Cerebellar cortex (tissue), 1 donor: ENCODE results near the gene ANKRD17.

Experiments used
- DNase-seq: peaks from one replicate; pipeline ENCODE4 v3.0.0-alpha.2; 2015; ENCODE audit warnings: low spot score

ANKRD17 gene

DNA sequence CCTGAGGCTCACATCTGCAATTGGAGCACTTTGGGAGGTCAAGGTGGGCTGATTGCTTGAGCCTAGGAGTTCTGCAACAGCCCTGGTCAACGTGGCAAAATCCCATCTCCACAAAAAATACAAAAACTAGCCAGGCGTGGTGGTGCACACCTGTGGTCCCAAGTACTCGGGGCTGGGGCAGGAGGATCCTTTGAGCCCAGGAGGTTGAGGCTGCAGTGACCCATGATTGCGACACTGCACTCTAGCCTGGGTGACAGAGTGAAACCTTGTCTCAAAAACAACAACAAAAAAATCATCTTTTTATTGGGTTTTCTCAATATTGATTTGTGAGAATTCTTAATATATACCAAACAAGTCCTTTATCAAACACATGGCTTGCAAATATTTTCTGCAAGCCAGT lies 64.9 kb downstream of the ANKRD17 start:
- DNase-seq = no peak

DNA sequence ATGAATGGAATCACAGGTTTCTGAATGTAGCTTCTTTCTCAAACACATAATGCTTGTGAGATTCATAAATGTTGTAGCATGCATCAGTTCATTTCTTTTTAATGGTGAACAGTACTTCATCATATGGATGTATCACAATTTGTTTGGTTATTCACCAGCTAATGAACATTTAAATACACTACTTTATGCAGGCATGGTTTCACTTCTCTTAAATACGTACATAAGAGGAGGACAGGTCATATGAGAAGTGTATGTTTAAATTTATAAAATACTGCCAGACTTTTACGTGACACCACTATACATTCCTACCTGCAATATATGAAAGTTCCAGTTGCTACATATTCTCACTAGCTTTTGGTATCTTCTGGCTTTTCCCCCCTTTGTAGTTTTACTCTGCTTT lies 65.4 kb downstream of the ANKRD17 start:
- DNase-seq = no peak

DNA sequence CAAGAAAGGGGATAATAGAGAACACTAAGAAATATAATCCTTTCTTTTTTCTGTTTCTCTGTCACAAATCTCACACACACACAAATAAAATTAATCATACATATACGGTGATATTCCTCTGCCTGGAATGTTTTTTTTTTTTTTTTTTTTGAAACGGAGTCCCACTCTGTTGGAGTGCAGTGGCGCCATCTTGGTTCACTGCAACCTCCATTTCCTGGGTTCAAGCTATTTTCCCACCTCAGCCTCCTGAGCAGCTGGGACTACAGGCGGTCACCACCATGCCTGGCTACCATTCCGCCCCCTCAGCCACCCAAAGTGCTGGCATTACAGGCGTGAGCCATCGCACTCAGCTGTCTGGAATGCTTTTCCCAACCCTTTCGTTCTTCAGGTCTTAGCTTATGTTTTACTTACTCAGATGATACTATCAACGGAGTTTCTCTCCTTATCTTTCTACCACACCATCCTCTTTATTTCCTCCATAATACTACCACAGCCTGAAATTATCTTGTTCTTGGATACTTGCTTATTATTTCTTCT lies 69.3 kb downstream of the ANKRD17 start:
- no peak for DNase-seq

DNA sequence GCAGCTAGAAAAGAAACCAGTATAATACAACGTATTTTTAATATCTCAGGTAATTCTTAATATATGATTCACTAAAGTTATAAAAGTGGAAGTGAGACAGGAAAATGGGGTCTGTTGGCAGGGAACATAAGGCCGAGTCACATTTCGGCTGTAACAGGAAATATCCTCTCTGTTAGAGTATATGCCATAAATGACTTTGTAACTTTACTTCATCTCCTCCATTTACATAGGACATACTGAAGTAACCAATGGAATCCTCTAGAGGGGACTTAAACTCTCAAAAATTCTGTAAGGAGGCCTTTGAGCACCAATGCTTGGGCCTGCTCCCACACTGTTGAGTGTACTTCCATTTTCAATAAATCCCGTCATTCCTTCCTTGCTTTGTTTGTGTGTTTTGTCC lies 71.3 kb downstream of the ANKRD17 start:
- no peak for DNase-seq

DNA sequence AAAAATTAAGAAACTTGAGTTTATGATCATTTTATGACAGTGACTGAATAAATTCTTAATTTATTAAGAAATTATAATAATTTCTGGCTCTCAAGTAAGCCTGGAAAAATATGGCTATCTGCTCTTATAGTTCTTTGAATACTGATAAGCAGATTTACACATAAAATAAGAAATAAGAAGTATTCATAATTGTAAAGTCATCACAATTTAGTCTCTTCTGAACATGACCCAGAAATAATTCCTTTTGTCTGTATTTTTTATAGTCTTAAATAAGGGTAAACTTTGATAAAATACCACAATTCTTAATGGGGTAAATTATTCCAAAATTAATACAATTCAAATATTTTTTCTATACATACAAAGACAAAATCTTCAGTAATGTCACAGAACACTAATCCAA lies 72.7 kb downstream of the ANKRD17 start:
- no peak for DNase-seq

DNA sequence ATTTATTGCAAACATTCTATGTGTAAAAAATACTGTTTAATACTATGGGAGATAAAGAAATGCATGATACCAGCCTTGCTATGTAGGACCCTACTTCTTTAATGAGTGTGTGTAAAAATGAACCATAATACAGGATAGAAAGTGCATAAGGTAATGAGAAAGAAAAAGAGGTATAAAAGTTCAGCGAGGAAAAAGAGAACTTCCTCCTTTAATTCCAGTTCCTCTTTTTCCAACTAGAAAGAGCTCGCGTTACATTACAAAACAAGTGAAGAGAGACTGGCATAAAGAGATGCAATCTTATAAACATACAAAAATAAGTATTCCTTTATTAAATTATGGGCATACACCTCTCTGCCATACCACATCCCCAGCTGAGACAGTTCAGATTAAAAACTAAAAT lies 77.4 kb downstream of the ANKRD17 start:
- no peak for DNase-seq

DNA sequence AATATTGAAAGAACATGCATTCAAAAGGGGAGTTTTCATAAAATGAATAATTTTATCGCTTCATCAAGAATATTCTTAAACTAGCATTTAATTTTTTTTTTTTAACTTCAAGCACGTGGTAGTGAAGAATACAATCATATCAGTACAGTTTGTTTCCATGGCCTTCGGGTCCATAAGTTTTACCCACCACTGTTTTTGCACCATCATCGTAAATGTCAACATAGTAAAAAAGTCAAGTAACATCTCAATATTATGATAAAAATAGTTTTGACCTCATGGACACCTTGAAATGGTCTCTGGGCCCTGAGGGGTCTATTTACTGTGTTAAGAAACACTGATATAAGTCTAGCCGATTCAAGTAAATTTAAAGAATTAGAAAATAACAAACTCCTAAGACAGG lies 80.2 kb downstream of the ANKRD17 start:
- no peak for DNase-seq

DNA sequence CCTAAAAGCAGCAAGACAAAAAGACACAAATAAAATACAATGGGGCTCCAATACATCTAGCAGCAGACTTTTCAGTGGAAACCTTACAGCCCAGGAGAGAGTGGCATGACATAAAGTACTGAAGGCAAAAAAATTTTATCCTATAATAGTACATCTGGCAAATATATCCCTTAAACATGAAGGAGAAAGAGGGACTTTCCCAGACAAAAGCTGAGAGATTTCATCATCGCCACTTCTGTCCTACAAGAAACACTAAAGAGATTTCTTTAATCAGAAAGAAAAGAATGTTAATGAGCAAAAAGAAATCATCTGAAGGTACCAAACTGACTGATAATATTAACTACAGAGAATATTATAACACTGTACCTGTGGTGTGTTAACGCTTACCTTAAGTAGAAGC lies 86.4 kb downstream of the ANKRD17 start:
- no peak for DNase-seq

DNA sequence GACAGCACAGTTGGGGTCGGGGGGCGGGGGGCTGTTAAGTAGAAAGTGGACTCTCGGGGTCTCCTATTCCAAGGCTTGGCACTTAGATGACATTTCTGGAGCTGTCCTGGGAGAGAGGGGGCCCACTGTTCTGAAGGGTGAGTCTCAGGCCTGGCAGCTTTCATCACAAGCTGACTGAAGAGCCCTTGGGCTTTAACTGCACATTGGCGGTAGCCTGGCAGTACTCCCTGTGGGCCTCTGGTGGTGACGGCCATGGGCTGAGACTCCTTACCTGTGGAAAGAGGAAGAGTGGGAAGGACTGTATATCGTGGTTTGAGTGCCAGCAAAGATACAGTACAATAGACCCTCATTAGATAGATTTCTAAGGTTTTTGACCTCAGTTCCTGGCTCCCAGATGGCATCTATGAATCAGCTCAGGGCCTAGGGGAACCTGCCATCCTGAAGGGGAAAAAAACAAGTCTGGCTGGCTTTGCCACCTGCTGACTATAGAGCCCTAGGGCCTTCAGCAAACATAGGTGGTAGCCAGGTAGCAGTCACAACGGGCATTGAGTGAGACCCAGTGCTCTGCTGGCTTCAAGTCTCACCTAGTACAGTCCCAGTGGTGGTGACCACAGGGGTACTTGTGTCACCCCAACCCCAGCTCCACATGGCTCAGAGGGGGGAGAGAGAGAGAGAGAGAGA lies 87.9 kb downstream of the ANKRD17 start:
- DNase-seq = no peak

DNA sequence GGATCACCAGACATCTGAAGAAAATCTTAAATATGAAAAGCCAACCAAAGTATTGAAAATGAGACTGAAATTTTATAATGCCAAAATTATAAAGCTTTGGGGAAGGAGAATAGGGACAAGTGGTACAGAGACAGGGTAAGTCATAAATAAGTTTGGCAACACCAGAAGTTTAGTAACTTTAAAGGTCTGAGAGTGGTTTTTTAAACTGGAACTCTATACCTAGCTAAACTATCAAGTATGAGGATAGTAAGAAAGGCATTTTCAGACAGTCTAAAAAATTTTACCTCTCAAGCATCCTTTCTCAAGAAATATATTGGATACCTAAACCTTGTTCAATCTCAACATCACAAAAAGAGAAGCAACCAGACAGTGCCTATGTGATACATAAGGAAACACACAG lies 92.4 kb downstream of the ANKRD17 start:
- DNase-seq = no peak

DNA sequence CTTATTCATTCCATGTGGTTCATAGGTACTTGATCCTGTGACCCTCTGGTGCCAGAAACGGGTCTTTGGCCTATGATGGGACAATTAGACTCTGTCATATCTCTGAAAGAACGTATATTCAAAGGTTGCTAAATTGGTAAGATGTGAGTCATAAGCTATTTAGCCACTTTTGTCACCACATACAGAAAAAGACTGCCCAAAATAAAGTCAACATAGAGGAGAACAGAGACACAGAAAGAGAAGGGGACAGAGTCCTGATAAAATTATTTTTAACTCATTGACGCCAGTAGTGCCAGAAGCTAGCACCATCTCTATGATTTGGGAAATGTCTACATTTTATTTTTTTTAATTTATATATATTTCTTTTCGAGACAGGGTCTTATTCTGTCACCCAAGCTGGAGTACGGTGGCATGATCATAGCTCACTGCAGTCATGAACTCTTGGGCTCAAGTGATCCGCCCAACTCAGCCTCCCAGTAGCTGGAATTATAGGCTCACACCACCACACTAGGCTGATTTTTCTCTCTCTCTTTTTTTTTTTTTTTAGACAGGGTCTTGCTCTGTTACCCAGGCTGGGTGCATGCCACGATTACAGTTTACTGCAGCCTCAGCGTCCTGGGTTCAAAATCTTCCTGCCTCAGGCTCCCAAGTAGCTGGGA lies 96.9 kb downstream of the ANKRD17 start:
- no peak for DNase-seq

DNA sequence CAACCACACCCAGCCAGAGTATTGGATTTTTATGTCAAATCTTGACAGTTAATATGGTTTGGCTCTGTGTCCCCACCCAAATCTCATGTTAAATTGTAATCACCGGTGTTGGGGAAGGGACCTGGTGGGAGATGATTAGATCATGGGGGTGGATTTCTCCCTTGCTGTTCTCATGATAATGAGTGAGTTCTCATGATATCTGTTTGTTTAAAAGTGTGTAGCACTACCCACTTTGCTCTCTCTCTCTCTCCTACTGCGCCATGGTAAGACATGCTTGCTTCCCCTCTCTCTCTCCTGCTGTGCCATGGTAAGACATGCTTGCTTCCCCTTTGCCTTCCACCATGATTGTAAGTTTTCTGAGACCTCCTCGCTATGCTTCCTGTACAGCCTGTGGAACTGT lies 102.2 kb downstream of the ANKRD17 start:
- DNase-seq = no peak

DNA sequence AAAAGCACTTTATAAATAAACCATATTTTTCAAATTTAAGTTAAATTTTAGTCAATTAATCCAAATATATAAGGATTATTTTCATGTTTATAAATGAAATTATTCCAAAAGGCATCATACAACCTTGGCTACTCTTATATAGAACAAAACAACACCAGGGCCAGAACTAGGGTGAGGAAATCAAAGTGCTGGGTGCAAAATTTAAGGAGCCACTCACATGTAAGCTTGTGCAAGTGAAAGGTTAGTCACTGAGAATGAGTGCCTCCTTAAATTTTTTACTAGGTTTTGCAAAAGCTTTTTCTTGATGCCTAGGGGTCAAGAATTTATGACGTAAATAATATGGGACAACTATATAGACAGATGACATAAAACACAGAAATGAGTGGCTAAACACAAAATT lies 105.7 kb downstream of the ANKRD17 start:
- no peak for DNase-seq

DNA sequence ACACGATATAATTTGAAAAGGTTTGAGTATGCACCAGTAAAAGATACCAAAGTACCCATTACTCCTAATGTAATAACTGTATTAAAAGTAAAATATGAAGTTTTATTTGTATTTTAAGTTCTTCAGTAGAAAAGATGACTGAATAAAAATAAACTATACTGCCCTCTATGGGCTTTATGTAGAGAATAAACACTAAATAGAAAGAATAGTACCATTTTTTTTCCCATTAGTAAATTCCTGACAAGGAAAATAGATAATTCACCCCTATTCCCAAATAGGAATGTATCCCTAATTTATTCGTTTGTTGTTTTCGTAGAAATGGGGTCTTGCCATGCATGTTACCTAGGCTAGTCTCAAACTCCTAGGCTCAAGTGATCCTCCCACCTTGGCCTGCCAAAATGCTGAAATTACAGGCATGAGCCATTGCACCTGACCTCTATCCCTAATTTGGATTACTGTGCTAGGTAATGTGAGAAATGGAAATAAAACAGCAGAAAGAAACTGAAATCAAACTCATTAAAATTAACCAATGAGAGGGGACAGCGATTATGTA lies 115.5 kb downstream of the ANKRD17 start:
- DNase-seq = no peak

DNA sequence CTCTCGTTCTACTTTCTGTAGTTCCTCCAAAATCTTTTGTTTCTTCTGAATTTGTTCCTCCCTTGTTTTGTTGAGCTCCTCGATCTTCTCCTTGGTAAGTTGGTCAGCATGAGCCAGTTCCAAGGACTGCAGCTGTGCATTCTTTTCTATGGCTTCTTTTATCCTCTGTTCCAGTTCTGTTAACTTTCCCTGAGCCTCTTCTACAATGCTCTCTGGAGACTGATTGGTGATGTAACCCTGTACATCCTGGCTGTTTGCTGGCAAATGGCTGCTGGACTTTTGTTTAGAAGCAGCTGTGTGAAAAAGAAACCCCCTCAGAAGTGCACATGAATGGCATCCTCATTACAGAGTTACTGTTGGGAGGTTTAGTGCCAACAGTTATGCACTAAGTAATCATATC lies 118.6 kb downstream of the ANKRD17 start:
- no peak for DNase-seq

DNA sequence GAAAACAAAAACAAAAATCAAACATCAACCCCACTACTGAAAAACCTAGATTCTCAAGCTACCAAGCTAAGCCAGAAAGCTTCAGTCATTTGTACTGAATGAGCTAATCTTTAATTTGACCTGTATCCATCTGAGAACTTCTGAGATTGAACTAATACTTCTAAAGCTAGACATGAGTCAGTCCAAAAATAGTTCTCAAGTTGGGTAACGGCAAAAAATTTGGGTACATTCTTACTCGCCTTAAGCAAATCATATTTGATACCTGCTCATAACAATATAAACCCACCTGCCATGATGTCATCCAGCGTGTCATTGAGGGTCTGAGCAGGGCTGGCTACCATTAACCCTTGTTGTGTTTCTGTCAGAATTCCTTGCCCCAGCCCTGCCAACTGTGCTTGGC lies 119.4 kb downstream of the ANKRD17 start:
- DNase-seq = no peak

DNA sequence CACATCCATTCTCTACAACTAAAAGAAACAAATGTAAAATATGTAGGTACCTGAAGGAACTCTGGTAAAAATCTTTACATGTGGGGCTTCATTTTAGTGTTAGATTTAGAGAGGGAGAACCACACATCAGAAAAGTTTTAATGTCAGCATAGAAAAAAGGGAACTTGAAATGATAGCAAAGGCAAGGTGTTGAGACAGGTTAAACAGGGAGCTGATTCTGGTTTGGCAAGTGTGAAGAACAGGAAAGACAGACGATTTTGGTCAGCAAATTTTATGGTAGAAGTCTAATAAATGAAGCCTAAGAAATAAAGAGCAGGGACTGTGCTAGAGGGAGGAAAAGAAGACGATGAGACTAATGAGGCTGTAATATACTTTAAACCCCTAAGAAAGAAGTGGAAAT lies 121.5 kb downstream of the ANKRD17 start:
- no peak for DNase-seq

DNA sequence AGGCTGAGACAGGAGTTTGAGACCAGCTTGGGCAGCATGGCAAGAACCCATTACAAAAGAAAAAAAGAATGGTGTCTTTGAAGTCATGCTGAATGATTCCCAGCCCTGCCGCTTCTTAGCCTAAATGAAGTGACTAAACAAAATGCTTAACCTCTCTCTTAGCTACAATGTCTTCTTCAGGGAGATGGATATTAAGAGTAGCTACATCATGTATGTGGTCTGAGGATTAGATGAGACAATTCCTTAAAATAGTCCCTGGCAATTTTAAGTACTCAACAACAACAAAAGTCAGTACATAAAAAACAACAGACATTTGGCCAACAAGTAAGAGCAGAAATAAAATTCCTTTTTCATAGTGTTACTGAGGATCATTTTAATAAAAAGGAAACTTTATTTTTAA lies 124.8 kb downstream of the ANKRD17 start:
- no peak for DNase-seq

DNA sequence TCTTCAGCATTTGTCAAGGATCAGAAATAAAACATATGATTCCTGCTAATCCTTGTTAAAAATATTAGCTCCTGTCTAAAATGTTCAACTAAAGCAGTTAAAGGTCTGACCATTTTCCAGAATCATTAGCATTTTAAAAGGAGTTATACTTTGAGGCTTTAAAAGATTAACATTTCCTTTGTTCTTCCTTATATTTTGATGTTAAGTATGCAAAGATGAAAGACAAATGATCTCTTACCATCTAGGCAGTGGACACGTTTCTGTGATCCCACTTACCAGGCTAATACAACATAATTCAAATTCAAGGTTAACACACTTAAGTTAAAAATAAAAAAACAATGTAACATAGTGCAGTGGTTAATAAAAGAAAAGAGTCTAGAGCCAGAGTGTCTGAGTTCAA lies 127.3 kb downstream of the ANKRD17 start:
- no peak for DNase-seq

DNA sequence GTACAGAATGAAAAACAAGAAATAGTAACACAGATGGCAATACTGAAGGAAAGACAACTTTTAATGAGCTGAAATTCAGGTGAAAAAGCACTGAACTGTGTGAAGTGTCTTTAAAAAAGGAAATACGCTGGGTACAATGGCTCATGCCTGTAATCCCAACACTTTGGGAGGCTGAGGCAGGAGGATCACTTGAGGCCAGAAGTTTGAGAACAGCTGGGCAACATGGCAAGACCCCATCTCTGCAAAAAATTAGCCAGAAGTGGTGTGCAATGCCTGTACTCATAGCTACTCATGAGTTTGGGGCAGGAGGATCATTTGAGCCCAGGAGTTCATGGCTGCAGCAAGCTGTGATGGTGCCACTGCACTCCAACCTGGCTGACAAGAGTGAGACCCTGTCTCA lies 129.3 kb downstream of the ANKRD17 start:
- no peak for DNase-seq

DNA sequence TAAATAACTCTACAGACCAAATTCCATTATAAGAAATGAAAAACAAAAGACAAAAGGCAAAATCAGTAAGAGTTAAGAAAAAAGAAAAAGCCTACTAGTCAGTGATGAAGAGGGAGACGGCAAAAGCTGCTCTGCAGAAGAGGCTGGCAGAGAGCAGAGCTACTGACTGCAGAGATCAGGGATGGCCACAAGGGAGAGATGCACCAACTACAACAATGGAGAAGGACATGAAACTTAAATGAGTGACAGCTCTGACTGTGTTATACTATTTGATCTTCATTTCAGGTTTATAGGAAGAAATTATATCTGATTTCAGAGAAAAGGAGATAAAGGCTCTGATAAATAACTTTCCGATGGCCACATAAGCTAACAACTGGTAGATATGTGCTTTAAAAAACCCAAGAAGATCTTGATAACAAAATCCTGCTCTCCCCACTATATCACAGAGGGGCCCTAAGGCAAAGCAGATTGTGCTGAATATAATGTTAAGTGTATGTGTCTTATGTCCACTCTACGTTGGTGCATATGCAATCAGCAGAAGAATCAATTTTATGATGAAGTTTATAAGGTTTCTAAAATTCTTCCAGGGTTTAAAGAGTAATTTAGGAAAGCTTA lies 130.7 kb downstream of the ANKRD17 start:
- peak; percentile 44 for DNase-seq

DNA sequence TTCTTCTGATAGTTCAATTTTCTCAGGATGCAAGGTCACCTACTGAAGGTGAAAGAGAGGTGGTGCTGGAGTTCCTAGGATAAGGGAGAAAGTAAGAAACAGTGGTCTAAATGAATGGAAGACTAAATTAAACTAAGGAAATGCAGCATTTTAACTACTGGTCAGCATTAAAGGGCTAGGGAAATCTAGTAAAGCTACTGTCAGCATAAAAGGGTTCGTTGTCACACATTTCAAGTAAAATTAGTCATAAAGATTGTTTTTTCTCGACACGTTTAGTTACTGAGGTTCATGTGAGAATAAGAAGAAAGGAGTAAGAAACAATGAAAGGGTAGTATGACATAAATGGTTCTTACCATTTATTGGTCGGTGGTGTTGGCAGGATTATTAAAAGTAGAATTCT lies 149.1 kb downstream of the ANKRD17 start:
- DNase-seq = no peak

DNA sequence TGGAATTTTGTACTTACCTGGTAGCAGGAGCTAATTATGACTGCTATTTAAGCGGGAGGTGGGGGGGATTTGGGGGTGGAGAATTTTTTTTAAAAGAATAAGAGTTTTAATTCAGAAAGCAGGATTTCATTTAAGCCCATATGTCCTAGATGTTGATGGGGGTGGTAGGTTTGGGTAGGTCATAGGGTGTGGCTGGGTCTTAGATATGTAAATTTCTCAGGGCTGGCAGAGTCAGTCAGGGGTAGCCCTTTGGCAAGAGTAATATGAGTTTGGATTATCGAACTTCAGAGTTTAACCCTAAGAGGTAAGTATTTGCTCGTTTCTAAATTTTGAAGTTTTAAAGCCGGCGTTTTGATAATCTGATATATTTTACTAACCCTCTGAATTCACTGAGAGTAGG lies 153.9 kb downstream of the ANKRD17 start:
- DNase-seq = no peak
